Prostate gland (tissue), 2 donors: ENCODE measurements around the gene AANAT.

ENCODE experiments used
- CTCF ChIP-seq, 4 experiments: fragments of 200-600 bp in 2 of 4; fragments of 450-650 bp in 2 of 4; sonication (generic) in 2 of 4; IDR thresholded peaks; 1 replicate in 3 of 4; 2 replicates in 1 of 4; pipeline ENCODE4 v1.5.1; 2016 to 2019; ENCODE audit warnings: antibody characterized with exemption in 4 of 4, mild to moderate bottlenecking in 2 of 4, moderate library complexity in 2 of 4
- POLR2A ChIP-seq: fragments of 450-650 bp; IDR thresholded peaks from one replicate; pipeline ENCODE4 v1.6.1; 2016; ENCODE audit warnings: antibody characterized with exemption, mild to moderate bottlenecking
- POLR2AphosphoS5 ChIP-seq: sonication (generic); formaldehyde crosslinking; IDR thresholded peaks from one replicate; pipeline ENCODE4 v1.6.1; 2017; ENCODE audit warnings: antibody characterized with exemption

GRCh38 chr17:76432004-76432403 is 35.4 kb upstream of the AANAT start:
- TF ChIP-seq CTCF (IDR thresholded peaks at IDR 0.05) = no peak
- no peak for TF ChIP-seq POLR2A
- no peak for TF ChIP-seq POLR2AphosphoS5
